PC-9 (cell line): Measurements from ENCODE around the gene PPP1CC.

Experiments
- CTCF ChIP-seq: fragments of 200-600 bp; sonication (generic); conservative IDR thresholded peaks from 2 replicates; pipeline ENCODE4 v1.6.1; 2017; ENCODE audit warnings: mixed run types, antibody characterized with exemption, mild to moderate bottlenecking, moderate library complexity
- EZH2 ChIP-seq: fragments of 200-600 bp; sonication (generic); IDR thresholded peaks from 2 replicates; pipeline ENCODE4 v1.8.0; 2017; ENCODE audit warnings: antibody characterized with exemption, low read depth

- TF ChIP-seq CTCF (no peak), EZH2 (no peak)
These were observed 62.7 kb downstream of the PPP1CC start for GRCh38 chr12:110680032-110680431.
